ENCODE data around the gene PPP1R9A.

DNA sequence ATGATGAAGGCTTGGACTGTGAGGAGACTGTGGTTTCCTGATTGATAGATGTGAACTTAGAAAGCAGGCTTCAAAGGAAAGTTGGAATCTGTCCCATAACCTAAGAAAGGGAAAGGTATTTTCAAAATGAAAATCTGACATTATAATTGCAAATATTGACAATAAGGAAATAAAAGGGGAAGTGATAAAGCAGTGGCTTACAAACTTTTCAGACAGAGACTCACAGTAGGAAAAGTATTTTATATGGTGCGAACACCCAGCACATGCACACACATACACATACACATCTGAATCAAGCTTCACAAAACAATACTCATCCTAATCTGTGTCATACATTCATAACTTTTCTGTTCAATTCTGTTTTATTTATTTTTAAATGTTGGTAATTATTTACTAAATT lies 412.2 kb downstream of the PPP1R9A start:
- TF ChIP-seq EZH2phosphoT487 (IDR thresholded peaks at IDR 0.05; ENCODE audit: borderline replicate concordance) (no peak), EZH2 (IDR thresholded peaks at IDR 0.05) (no peak), YY1 (IDR thresholded peaks at IDR 0.05; ENCODE audit: extremely low read depth, insufficient replicate concordance, low read depth, low read length) (no peak), POLR2A (IDR thresholded peaks at IDR 0.05; ENCODE audit: borderline replicate concordance, extremely low read depth, insufficient read depth, insufficient read length) (no peak), POLR2AphosphoS5 (IDR thresholded peaks at IDR 0.05; ENCODE audit: low read depth, low read length) (no peak), CEBPB (IDR thresholded peaks at IDR 0.05; ENCODE audit: low read depth) (no peak), CBX3 (IDR thresholded peaks at IDR 0.05; ENCODE audit: low read depth) (no peak)
- TF ChIP-seq, protein P1, sequence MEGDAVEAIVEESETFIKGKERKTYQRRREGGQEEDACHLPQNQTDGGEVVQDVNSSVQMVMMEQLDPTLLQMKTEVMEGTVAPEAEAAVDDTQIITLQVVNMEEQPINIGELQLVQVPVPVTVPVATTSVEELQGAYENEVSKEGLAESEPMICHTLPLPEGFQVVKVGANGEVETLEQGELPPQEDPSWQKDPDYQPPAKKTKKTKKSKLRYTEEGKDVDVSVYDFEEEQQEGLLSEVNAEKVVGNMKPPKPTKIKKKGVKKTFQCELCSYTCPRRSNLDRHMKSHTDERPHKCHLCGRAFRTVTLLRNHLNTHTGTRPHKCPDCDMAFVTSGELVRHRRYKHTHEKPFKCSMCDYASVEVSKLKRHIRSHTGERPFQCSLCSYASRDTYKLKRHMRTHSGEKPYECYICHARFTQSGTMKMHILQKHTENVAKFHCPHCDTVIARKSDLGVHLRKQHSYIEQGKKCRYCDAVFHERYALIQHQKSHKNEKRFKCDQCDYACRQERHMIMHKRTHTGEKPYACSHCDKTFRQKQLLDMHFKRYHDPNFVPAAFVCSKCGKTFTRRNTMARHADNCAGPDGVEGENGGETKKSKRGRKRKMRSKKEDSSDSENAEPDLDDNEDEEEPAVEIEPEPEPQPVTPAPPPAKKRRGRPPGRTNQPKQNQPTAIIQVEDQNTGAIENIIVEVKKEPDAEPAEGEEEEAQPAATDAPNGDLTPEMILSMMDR (IDR thresholded peaks at IDR 0.05 in 2 of 3, conservative IDR thresholded peaks at IDR 0.05 in 1 of 3; ENCODE audit: borderline replicate concordance in 1 of 3, insufficient read depth in 1 of 3, low read depth in 2 of 3, low read length in 2 of 3) = no peak
- TF ChIP-seq, protein P2, sequence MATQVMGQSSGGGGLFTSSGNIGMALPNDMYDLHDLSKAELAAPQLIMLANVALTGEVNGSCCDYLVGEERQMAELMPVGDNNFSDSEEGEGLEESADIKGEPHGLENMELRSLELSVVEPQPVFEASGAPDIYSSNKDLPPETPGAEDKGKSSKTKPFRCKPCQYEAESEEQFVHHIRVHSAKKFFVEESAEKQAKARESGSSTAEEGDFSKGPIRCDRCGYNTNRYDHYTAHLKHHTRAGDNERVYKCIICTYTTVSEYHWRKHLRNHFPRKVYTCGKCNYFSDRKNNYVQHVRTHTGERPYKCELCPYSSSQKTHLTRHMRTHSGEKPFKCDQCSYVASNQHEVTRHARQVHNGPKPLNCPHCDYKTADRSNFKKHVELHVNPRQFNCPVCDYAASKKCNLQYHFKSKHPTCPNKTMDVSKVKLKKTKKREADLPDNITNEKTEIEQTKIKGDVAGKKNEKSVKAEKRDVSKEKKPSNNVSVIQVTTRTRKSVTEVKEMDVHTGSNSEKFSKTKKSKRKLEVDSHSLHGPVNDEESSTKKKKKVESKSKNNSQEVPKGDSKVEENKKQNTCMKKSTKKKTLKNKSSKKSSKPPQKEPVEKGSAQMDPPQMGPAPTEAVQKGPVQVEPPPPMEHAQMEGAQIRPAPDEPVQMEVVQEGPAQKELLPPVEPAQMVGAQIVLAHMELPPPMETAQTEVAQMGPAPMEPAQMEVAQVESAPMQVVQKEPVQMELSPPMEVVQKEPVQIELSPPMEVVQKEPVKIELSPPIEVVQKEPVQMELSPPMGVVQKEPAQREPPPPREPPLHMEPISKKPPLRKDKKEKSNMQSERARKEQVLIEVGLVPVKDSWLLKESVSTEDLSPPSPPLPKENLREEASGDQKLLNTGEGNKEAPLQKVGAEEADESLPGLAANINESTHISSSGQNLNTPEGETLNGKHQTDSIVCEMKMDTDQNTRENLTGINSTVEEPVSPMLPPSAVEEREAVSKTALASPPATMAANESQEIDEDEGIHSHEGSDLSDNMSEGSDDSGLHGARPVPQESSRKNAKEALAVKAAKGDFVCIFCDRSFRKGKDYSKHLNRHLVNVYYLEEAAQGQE (IDR thresholded peaks at IDR 0.05; ENCODE audit: low read depth) = no peak
- TF ChIP-seq, protein P3, sequence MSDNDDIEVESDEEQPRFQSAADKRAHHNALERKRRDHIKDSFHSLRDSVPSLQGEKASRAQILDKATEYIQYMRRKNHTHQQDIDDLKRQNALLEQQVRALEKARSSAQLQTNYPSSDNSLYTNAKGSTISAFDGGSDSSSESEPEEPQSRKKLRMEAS (IDR thresholded peaks at IDR 0.05) = no peak
